ENCODE measurements around the gene RPRD1B. TPM values are rescaled to one million over a fixed set of nuclear protein-coding genes. Genes with fewer than 3 reads are reported as not detected.

RPRD1B gene
- total RNA-seq, 1 donor from 2014 or later, result 37.7 TPM

DNA sequence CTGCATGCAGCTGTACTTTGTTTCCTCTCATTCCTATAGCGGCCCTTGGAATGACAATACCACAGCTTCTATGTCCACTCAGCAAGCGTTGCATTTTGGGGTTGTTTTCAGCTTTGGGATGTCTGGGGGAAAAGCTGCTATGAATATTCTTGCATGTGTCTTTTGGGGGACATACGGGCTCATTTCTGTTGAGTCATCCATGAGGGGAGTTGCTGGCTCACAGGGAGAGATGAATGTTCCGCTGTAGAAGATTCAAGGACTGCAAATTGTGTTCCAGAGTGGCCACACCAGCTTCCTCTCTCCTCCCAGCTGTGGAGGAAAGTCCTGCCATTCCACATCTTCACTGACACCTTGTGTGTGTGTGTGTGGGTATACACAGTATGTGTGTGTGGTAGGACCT lies 88.2 kb downstream of the RPRD1B start:
- no peaks in the 10 kb centered on the region for H3K4me1 ChIP-seq
- H3K36me3 Mint-ChIP-seq, result no peaks in the 10 kb centered on the region
- TF ChIP-seq EZH2 (IDR thresholded peaks at IDR 0.05), result no peak
- no peaks in the 10 kb centered on the region for H3K36me3 ChIP-seq
- H3K9me3 ChIP-seq (ENCODE audit: low read depth), result no peaks in the 10 kb centered on the region
- no peak overlapping the region for H2AFZ ChIP-seq (replicated peaks)
- peaks cover 11% of the 10 kb centered on the region for H3F3A ChIP-seq (ENCODE audit: low read depth)
- H3K4me3 ChIP-seq, result no peak overlapping the region
- no peak overlapping the region for H3K9ac ChIP-seq
- H3K79me2 ChIP-seq (ENCODE audit: low read depth), result no peaks in the 10 kb centered on the region
- H3K9me3 Mint-ChIP-seq, result no peaks in the 10 kb centered on the region
- no peak for DNase-seq (ENCODE audit: low spot score)
- H3K27me3 Mint-ChIP-seq (ENCODE audit: insufficient read depth, low read depth), result peaks cover 2% of the 10 kb centered on the region
- H3K27ac Mint-ChIP-seq, result no peak overlapping the region
- H3K27me3 ChIP-seq, result no peaks in the 10 kb centered on the region
- H3K4me2 ChIP-seq, result no peak overlapping the region
- H3K4me1 Mint-ChIP-seq, result no peaks in the 10 kb centered on the region
- no peak overlapping the region for H3K4me3 Mint-ChIP-seq
- no peak overlapping the region for H3K27ac ChIP-seq
- no peaks in the 10 kb centered on the region for H4K20me1 ChIP-seq (ENCODE audit: low read depth)

GRCh38 chr20:38123021-38123587 lies 89.6 kb downstream of the RPRD1B start:
- H3K27me3 Mint-ChIP-seq (ENCODE audit: insufficient read depth, low read depth), result peaks cover 3% of the 10 kb centered on the region
- H4K20me1 ChIP-seq (ENCODE audit: low read depth), result no peaks in the 10 kb centered on the region
- DNase-seq (ENCODE audit: low spot score), result peak; percentile 11
- H3K4me3 ChIP-seq, result no peak overlapping the region
- peak overlapping the region; percentile 0 for H3K27ac ChIP-seq
- no peaks in the 10 kb centered on the region for H3K9me3 Mint-ChIP-seq
- H2AFZ ChIP-seq (replicated peaks), result peak overlapping the region; percentile 83
- H3K9ac ChIP-seq, result no peak overlapping the region
- no peak overlapping the region for H3K27ac Mint-ChIP-seq
- H3K4me1 Mint-ChIP-seq, result no peaks in the 10 kb centered on the region
- H3K4me1 ChIP-seq, result no peaks in the 10 kb centered on the region
- H3F3A ChIP-seq (ENCODE audit: low read depth), result peaks cover 11% of the 10 kb centered on the region
- H3K4me3 Mint-ChIP-seq, result no peak overlapping the region
- TF ChIP-seq EZH2phosphoT487 (IDR thresholded peaks at IDR 0.05) (no peak), EZH2 (IDR thresholded peaks at IDR 0.05) (no peak), CTCF (IDR thresholded peaks at IDR 0.05) (no peak)
- no peaks in the 10 kb centered on the region for H3K79me2 ChIP-seq (ENCODE audit: low read depth)
- H3K4me2 ChIP-seq, result no peak overlapping the region
- H3K36me3 Mint-ChIP-seq, result no peaks in the 10 kb centered on the region
- H3K36me3 ChIP-seq, result no peaks in the 10 kb centered on the region
- H3K27me3 ChIP-seq, result no peaks in the 10 kb centered on the region
- no peaks in the 10 kb centered on the region for H3K9me3 ChIP-seq (ENCODE audit: low read depth)

GRCh38 chr20:38125157-38126056 lies 91.9 kb downstream of the RPRD1B start:
- TF ChIP-seq EZH2 (IDR thresholded peaks at IDR 0.05) (no peak), CTCF (IDR thresholded peaks at IDR 0.05) (no peak), EZH2phosphoT487 (IDR thresholded peaks at IDR 0.05) (no peak)
- H3K4me1 Mint-ChIP-seq, result peaks cover 6% of the 10 kb centered on the region
- no peaks in the 10 kb centered on the region for H3K36me3 Mint-ChIP-seq
- no peaks in the 10 kb centered on the region for H3K4me1 ChIP-seq
- no peaks in the 10 kb centered on the region for H3K27me3 ChIP-seq
- H3K79me2 ChIP-seq (ENCODE audit: low read depth), result no peaks in the 10 kb centered on the region
- H3K27ac ChIP-seq, result no peak overlapping the region
- H3K36me3 ChIP-seq, result no peaks in the 10 kb centered on the region
- no peak overlapping the region for H3K4me2 ChIP-seq
- H3K9ac ChIP-seq, result no peak overlapping the region
- peaks cover 4% of the 10 kb centered on the region for H3K27me3 Mint-ChIP-seq (ENCODE audit: insufficient read depth, low read depth)
- no peak overlapping the region for H3K27ac Mint-ChIP-seq
- H3K4me3 ChIP-seq, result no peak overlapping the region
- DNase-seq (ENCODE audit: low spot score), result no peak
- H3K9me3 Mint-ChIP-seq, result no peaks in the 10 kb centered on the region
- no peak overlapping the region for H2AFZ ChIP-seq (replicated peaks)
- peaks cover 11% of the 10 kb centered on the region for H3F3A ChIP-seq (ENCODE audit: low read depth)
- no peaks in the 10 kb centered on the region for H4K20me1 ChIP-seq (ENCODE audit: low read depth)
- no peak overlapping the region for H3K4me3 Mint-ChIP-seq
- no peaks in the 10 kb centered on the region for H3K9me3 ChIP-seq (ENCODE audit: low read depth)
